CD14-positive monocyte (primary cell): ENCODE results near the gene CRISPLD2. TPM values are rescaled to one million over a fixed set of nuclear protein-coding genes. Genes with fewer than 3 reads are reported as not detected.

Source experiments
- DNase-seq, 3 donors: peaks; one replicate each; pipeline ENCODE4 v3.0.0-alpha.2; 2011 to 2022
- H2AFZ ChIP-seq: 2 replicates; pipeline ENCODE4 v1.6.0; 2012; ENCODE audit warnings: mild to moderate bottlenecking, low read depth, low read length, inconsistent platforms; ENCODE audit not compliant: insufficient read depth, poor library complexity, severe bottlenecking
- H3K27ac ChIP-seq, 2 donors: 1 replicate in 1 of 2; 2 replicates in 1 of 2; pipeline ENCODE4 v1.5.1; 2012 to 2013; ENCODE audit warnings: low read length in 2 of 2, control low read depth in 1 of 2, inconsistent platforms in 1 of 2, low read depth in 1 of 2, mild to moderate bottlenecking in 1 of 2
- H3K27me3 ChIP-seq, 2 donors: one replicate each; pipeline versions ENCODE4 v1.6.0 to v1.6.1; 2011 to 2013; ENCODE audit warnings: low read length in 2 of 2; ENCODE audit not compliant: control insufficient read depth in 2 of 2, insufficient read depth in 2 of 2
- H3K36me3 ChIP-seq, 2 donors: replicated peaks in 1 of 2; 1 replicate in 1 of 2; 2 replicates in 1 of 2; pipeline versions ENCODE4 v1.5.1 to v1.6.1; 2012 to 2013; ENCODE audit warnings: low read length in 2 of 2, control low read depth in 1 of 2, inconsistent platforms in 1 of 2, mild to moderate bottlenecking in 1 of 2; ENCODE audit not compliant: insufficient read depth in 2 of 2, control insufficient read depth in 1 of 2
- H3K4me1 ChIP-seq, 2 donors: 1 replicate in 1 of 2; 2 replicates in 1 of 2; pipeline versions ENCODE4 v1.5.1 to v1.6.1; 2012 to 2013; ENCODE audit warnings: low read length in 2 of 2, control low read depth in 1 of 2, inconsistent platforms in 1 of 2, mild to moderate bottlenecking in 1 of 2, moderate library complexity in 1 of 2; ENCODE audit not compliant: insufficient read depth in 2 of 2, control insufficient read depth in 1 of 2
- H3K4me2 ChIP-seq: replicated peaks from 2 replicates; pipeline ENCODE3; 2012; ENCODE audit warnings: low read length, moderate library complexity, mild to moderate bottlenecking; ENCODE audit not compliant: poor library complexity, severe bottlenecking; ENCODE audit errors: extremely low read depth
- H3K4me3 ChIP-seq, 3 experiments: fragments of 200-600 bp in 1 of 3; sonication (generic) in 1 of 3; replicated peaks in 1 of 3; 1 replicate in 2 of 3; 2 replicates in 1 of 3; pipeline ENCODE4 v1.5.1; 2011 to 2013; ENCODE audit warnings: low read length in 3 of 3, mild to moderate bottlenecking in 3 of 3, control low read depth in 2 of 3, low read depth in 2 of 3, inconsistent platforms in 1 of 3, moderate library complexity in 1 of 3
- H3K79me2 ChIP-seq: 2 replicates; pipeline ENCODE4 v1.6.0; 2012; ENCODE audit warnings: mild to moderate bottlenecking, control low read depth, inconsistent platforms, low read length, moderate library complexity; ENCODE audit not compliant: insufficient read depth
- H3K9ac ChIP-seq: 2 replicates; pipeline ENCODE4 v1.6.0; 2017; ENCODE audit warnings: low read length, mild to moderate bottlenecking; ENCODE audit not compliant: insufficient read depth, poor library complexity, severe bottlenecking
- H3K9me3 ChIP-seq, 2 donors: replicated peaks in 1 of 2; 1 replicate in 1 of 2; 2 replicates in 1 of 2; pipeline versions ENCODE4 v1.5.1 to v1.6.1; 2012 to 2013; ENCODE audit warnings: low read length in 2 of 2, control low read depth in 1 of 2; ENCODE audit not compliant: control insufficient read depth in 1 of 2, insufficient read depth in 1 of 2
- H4K20me1 ChIP-seq: 2 replicates; pipeline ENCODE4 v1.6.0; 2012; ENCODE audit warnings: mild to moderate bottlenecking, low read length, control low read depth, moderate library complexity; ENCODE audit not compliant: insufficient read depth
- H3K27ac Mint-ChIP-seq, 7 donors: one replicate each; pipeline ENCODE4 v1.8.0; 2020; ENCODE audit warnings: mild to moderate bottlenecking in 7 of 7, mixed read lengths in 7 of 7, moderate library complexity in 6 of 7, inconsistent platforms in 2 of 7
- H3K27me3 Mint-ChIP-seq, 3 donors: one replicate each; pipeline ENCODE4 v1.8.0; 2021 to 2022; ENCODE audit warnings: low read depth in 3 of 3, mild to moderate bottlenecking in 3 of 3, mixed read lengths in 3 of 3, moderate library complexity in 3 of 3, inconsistent platforms in 1 of 3
- H3K36me3 Mint-ChIP-seq, 2 donors: one replicate each; pipeline ENCODE4 v1.8.0; 2020; ENCODE audit warnings: mixed read lengths in 2 of 2, inconsistent platforms in 1 of 2, mild to moderate bottlenecking in 1 of 2
- H3K4me1 Mint-ChIP-seq: one replicate; pipeline ENCODE4 v1.8.0; 2020; ENCODE audit warnings: mild to moderate bottlenecking, mixed read lengths
- H3K4me3 Mint-ChIP-seq, 2 donors: one replicate each; pipeline ENCODE4 v1.8.0; 2020; ENCODE audit warnings: mild to moderate bottlenecking in 2 of 2, mixed read lengths in 2 of 2, moderate library complexity in 1 of 2
- H3K9me3 Mint-ChIP-seq, 7 donors: one replicate each; pipeline ENCODE4 v1.8.0; 2020 to 2022; ENCODE audit warnings: mixed read lengths in 7 of 7, mild to moderate bottlenecking in 6 of 7, moderate library complexity in 6 of 7, inconsistent platforms in 2 of 7
- WGBS: methylation state at CpG from one replicate; pipeline ENCODE4 v1.1.5; 2013; ENCODE audit warnings: missing lambda C conversion rate; ENCODE audit not compliant: insufficient coverage; 5-methylcytosine and 5-hydroxymethylcytosine counted together
- intact Hi-C, 2 donors: fragments of 100-400 bp; cut with micrococcal nuclease; formaldehyde crosslinking; loops; one replicate each; pipeline versions ENCODE4 v1.15.0 to v1.15.1; 2023
- polyA plus RNA-seq, 3 donors: library from polyadenylated mRNA; depleted of rRNA in 1 of 3; unstranded in 2 of 3; stranded (reverse) in 1 of 3; fragments of 300-500 nt in 2 of 3; fragments of >200 nt in 1 of 3; fragmentation: Illumina TruSeq in 2 of 3; gene quantifications; 1 replicate in 2 of 3; 2 replicates in 1 of 3; pipeline ENCODE4 v1.2.3, GENCODE V29; 2012 to 2021
- TF ChIP-seq, protein P1 (sequence below): fragments of 200-600 bp; IDR thresholded peaks from one replicate; pipeline ENCODE4 v1.8.0; 2022; ENCODE audit warnings: antibody characterized with exemption, mild to moderate bottlenecking

The CRISPLD2 gene
- polyA plus RNA-seq, 3 donors, result 40.7 to 90.4 (median 69.0) TPM

DNA sequence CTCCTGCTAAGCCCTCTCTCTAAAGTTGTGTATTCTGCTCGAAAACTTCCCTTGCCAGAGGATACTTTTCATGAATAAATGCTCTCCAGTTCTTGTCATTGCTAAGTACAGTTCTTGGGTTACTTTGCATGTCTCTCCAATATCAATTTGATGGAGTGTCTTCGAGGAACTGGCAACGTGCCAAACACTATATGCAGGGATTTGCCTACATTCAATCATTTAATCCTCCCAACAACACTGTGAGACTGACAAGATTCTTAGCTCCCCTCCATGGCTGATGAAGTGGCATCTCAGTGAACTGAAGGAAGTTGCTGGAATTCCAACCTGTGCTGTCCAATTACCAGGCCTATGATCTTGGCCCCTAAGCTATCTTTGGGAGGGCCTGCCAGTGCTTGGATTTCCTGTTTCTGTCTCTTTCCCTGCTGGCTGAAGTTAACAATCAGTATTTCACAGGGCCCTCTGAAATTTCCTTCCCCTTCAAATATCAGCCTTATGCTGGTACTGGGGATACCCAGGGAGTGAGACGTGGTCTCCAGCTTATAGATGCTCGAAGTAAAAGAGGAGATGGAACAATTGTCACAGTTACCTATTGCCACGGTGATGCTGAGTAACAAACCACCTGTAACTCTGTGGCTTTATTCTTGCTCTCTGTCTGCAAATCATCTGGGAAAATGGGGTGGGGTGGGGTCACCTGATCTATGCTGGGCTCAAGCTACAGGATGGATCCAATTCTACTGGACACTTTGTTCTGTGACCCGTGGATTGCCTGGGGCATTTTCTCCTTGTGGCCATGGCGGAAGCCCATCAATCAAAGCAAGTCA, 19.4 kb upstream of the CRISPLD2 start:
- TF ChIP-seq, protein P1, sequence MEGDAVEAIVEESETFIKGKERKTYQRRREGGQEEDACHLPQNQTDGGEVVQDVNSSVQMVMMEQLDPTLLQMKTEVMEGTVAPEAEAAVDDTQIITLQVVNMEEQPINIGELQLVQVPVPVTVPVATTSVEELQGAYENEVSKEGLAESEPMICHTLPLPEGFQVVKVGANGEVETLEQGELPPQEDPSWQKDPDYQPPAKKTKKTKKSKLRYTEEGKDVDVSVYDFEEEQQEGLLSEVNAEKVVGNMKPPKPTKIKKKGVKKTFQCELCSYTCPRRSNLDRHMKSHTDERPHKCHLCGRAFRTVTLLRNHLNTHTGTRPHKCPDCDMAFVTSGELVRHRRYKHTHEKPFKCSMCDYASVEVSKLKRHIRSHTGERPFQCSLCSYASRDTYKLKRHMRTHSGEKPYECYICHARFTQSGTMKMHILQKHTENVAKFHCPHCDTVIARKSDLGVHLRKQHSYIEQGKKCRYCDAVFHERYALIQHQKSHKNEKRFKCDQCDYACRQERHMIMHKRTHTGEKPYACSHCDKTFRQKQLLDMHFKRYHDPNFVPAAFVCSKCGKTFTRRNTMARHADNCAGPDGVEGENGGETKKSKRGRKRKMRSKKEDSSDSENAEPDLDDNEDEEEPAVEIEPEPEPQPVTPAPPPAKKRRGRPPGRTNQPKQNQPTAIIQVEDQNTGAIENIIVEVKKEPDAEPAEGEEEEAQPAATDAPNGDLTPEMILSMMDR, result no peak
- H3K79me2 ChIP-seq, result no peaks in the 10 kb centered on the region
- intact Hi-C loops, result no loop called here
- no peak overlapping the region for H3K4me2 ChIP-seq
- H4K20me1 ChIP-seq, result no peaks in the 10 kb centered on the region
- Mint-ChIP-seq H3K27me3 (peaks cover 0 to 3% (median 0%) of the 10 kb centered on the region in 3 donors), H3K27ac (peak overlapping the region in 2 of 7 donors; percentile 40 to 85), H3K9me3 (peaks cover 0 to 6% (median 2%) of the 10 kb centered on the region in 7 donors), H3K36me3 (peaks cover 0 to 1% of the 10 kb centered on the region in 2 donors), H3K4me3 (no peak overlapping the region), H3K4me1 (peaks cover 19% of the 10 kb centered on the region)
- WGBS, result 88% methylated on average over 3 of the region's 8 CpGs
- H3K36me3 ChIP-seq, result no peaks in the 10 kb centered on the region
- H3K27me3 ChIP-seq, result no peaks in the 10 kb centered on the region
- no peak overlapping the region for H2AFZ ChIP-seq
- H3K4me3 ChIP-seq, result no peak overlapping the region
- DNase-seq, result no peak
- no peak overlapping the region for H3K9ac ChIP-seq
- peaks cover 7 to 16% of the 10 kb centered on the region in 2 donors for H3K4me1 ChIP-seq
- no peaks in the 10 kb centered on the region for H3K9me3 ChIP-seq
- no peak overlapping the region for H3K27ac ChIP-seq

DNA sequence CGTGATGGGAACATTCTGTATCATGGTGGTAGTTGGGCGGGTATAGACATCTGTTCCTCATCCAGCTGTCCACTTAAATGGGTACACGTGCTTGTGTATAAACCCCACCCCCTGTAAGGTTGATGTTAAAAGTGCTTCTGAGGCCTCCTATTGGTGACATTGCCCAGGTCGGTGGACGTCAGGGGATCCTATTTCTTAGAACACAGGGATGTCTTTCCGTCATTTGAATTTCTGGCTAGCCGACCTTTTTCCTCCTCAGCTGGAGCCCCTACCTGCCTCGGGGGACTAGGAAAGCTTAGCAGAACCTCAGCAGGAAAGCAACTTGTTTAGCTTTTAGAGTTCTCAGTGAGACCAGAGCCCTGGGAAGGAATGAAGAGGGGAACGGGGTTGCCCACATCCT, 16.6 kb upstream of the CRISPLD2 start:
- Histone ChIP-seq H2AFZ (no peak overlapping the region), H3K27me3 (no peaks in the 10 kb centered on the region), H3K4me1 (peaks cover 28 to 30% of the 10 kb centered on the region in 2 donors), H3K4me2 (no peak overlapping the region), H3K79me2 (no peaks in the 10 kb centered on the region), H3K36me3 (no peaks in the 10 kb centered on the region), H4K20me1 (no peaks in the 10 kb centered on the region), H3K9me3 (no peaks in the 10 kb centered on the region), H3K9ac (no peak overlapping the region), H3K4me3 (no peak overlapping the region), H3K27ac (no peak overlapping the region)
- intact Hi-C loops, result no loop called here
- WGBS, result 88% methylated on average over 4 of the region's 9 CpGs
- TF ChIP-seq, protein P1, result no peak
- no peak for DNase-seq
- Mint-ChIP-seq H3K36me3 (no peaks in the 10 kb centered on the region), H3K4me1 (peaks cover 31% of the 10 kb centered on the region), H3K4me3 (no peak overlapping the region), H3K27me3 (peaks cover 0 to 3% (median 1%) of the 10 kb centered on the region in 3 donors), H3K9me3 (peaks cover 0 to 6% (median 2%) of the 10 kb centered on the region in 7 donors), H3K27ac (no peak overlapping the region)
